Measurements from ENCODE around the gene SCAP.
"Not testable (repeated sequence)": the region's sequence is repeated elsewhere in the genome, so short reads cannot be mapped to it uniquely, and the experiment has no call there.

Gene SCAP

DNA sequence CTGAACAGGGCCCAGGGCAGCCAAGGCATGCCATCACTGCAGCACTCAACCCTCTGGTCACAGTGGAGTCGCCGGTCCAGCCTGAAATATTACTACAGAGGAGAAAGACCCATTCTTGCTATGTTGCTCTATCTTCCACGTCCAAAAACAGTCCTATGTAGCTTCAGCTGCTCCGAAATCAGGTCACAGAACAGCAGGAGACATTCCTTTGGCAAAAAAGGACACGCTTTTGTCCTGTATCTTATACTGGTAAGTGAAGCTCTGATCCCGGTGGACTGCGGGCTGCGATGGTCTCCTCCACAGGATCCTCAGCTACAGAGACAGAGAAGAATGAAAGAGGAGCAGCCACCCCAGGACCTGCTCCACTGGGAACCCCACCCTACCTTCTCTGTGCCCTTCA lies 20.1 kb upstream of the SCAP start:
- DNase-seq (ENCODE audit: low read depth), result no peak
- TF ChIP-seq, protein P1, sequence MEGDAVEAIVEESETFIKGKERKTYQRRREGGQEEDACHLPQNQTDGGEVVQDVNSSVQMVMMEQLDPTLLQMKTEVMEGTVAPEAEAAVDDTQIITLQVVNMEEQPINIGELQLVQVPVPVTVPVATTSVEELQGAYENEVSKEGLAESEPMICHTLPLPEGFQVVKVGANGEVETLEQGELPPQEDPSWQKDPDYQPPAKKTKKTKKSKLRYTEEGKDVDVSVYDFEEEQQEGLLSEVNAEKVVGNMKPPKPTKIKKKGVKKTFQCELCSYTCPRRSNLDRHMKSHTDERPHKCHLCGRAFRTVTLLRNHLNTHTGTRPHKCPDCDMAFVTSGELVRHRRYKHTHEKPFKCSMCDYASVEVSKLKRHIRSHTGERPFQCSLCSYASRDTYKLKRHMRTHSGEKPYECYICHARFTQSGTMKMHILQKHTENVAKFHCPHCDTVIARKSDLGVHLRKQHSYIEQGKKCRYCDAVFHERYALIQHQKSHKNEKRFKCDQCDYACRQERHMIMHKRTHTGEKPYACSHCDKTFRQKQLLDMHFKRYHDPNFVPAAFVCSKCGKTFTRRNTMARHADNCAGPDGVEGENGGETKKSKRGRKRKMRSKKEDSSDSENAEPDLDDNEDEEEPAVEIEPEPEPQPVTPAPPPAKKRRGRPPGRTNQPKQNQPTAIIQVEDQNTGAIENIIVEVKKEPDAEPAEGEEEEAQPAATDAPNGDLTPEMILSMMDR (IDR thresholded peaks at IDR 0.05; ENCODE audit: control insufficient read depth, insufficient read depth, low read depth, low read length, missing control alignments), result no peak
- H3K4me3 ChIP-seq (ENCODE audit: control insufficient read depth, low read depth, low read length), result no peak overlapping the region

DNA sequence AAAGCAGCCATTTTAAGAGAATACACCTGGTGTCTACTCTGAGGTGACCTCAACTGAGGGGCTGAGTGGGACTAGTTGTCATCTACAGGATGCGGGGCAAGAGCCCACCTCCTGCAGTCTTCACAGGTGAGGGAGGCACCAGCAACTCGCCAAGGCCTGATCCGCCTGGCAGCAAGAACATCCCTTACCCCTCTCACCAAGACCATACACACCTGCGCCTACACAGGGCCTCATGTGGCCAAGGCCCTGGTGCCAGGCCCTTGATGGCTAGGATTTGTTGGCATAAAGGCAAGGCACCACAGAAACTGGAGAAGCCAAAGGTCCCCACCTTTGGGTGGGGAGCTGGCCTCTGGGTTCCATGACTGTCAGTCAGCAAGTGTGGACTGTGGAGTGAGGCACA lies 19.4 kb upstream of the SCAP start:
- no peak overlapping the region for H3K4me3 ChIP-seq (ENCODE audit: control insufficient read depth, low read depth, low read length)

DNA sequence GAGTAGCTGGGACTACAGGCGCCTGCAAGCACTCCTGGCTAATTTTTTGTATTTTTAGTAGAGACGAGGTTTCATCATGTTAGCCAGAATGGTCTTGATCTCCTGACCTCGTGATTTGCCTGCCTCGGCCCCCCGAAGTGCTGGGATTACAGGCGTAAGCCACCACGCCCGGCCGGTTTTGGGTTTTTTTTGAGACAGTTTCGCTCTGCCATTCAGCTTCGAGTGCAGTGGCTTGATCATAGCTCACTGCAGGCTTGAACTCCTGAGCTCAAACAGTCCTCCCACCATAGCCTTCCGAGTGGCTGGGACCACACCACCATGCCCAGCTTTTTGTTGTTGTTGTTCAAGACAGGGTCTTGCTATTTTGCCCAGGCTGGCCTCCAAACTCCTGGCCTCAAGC lies 16.0 kb upstream of the SCAP start:
- DNase-seq (ENCODE audit: low read depth), result no peak
- TF ChIP-seq, protein P1 (IDR thresholded peaks at IDR 0.05; ENCODE audit: control insufficient read depth, insufficient read depth, low read depth, low read length, missing control alignments), result no peak
- no peak overlapping the region for H3K4me3 ChIP-seq (ENCODE audit: control insufficient read depth, low read depth, low read length)

More for the DNA sequence above, 19.4 kb upstream of the SCAP start:
- TF ChIP-seq, protein P1 (IDR thresholded peaks at IDR 0.05; ENCODE audit: control insufficient read depth, insufficient read depth, low read depth, low read length, missing control alignments), result no peak
- no peak for DNase-seq (ENCODE audit: low read depth)

DNA sequence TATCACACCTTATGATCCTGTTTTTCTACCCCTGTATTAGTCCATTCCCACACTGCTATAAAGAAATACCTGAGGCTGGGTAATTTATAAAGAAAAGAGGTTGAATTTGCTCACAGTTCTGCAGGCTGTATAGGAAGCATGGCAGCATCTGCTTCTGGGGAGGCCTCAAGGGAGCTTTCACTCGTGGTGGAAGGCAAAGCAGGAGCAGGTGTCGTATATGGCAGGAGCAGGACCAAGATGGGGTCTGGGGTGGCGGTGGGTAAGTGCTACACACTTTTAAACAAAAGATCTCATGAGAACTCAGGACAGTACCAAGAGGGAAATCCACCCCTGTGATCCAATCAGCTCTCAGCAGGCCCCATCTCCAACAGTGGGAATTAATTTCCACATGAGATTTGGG lies 15.4 kb upstream of the SCAP start:
- TF ChIP-seq, protein P1 (IDR thresholded peaks at IDR 0.05; ENCODE audit: control insufficient read depth, insufficient read depth, low read depth, low read length, missing control alignments), result no peak
- DNase-seq (ENCODE audit: low read depth), result no peak
- H3K4me3 ChIP-seq (ENCODE audit: control insufficient read depth, low read depth, low read length), result no peak overlapping the region

DNA sequence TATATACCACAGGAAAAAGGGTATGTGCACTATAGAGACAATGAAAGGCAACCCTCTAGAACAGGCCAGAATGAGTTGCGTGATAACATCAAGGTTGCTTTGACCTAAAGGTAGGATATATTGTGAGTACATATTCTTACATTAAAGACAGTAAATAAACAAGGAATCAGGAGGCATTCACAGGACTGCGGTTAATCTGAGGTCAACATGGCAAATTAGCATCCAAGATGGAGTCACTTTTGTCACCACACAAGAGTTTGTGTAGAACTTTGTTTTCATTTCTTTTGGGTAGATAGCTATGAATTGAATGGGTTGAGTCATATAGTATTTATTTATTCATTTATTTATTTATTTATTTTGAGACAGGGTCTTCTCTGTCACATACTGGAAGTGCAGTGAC lies 11.5 kb upstream of the SCAP start:
- no peak overlapping the region for H3K4me3 ChIP-seq (ENCODE audit: control insufficient read depth, low read depth, low read length)
- no peak for DNase-seq (ENCODE audit: low read depth)
- TF ChIP-seq, protein P1 (IDR thresholded peaks at IDR 0.05; ENCODE audit: control insufficient read depth, insufficient read depth, low read depth, low read length, missing control alignments), result no peak

DNA sequence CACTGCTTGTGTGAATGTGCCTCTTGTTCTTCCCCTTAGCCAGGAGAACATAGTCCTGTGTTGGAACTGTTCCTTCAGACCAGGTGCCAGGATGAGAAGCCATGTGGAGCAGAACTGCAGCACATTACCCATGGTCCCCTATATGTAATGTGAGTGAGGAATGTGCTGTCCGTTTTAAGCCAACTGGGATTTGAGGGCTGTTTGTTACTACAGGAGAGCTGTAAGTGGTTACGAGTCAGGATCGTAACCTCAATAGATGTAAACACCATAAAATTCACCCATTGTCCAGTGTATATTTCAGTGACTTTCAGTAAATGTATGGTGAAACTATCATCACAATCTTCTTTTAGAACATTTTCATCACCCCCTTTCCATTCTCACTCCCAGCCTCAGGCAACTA lies 10.1 kb upstream of the SCAP start:
- TF ChIP-seq, protein P1 (IDR thresholded peaks at IDR 0.05; ENCODE audit: control insufficient read depth, insufficient read depth, low read depth, low read length, missing control alignments), result no peak
- no peak overlapping the region for H3K4me3 ChIP-seq (ENCODE audit: control insufficient read depth, low read depth, low read length)
- DNase-seq (ENCODE audit: low read depth), result no peak

DNA sequence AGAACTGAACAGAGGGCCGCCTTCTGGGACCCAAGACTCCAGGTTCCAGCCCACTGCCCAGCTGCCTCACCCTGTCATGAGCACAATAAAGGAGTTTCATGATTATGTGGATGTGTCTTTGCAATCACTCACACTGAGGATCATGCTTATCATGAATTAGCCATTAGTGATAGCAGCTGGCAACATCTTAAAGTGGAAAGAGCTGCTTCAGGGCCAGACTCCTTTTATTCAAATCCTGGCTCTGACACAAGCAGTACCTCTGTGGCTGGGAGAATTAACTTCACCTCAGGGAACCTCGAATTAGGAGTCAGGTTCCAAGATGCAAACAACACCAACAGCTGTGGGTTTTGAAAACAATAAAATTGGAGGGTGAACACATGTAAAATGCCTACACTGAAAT lies 6.6 kb upstream of the SCAP start:
- TF ChIP-seq, protein P1 (IDR thresholded peaks at IDR 0.05; ENCODE audit: control insufficient read depth, insufficient read depth, low read depth, low read length, missing control alignments), result no peak
- no peak for DNase-seq (ENCODE audit: low read depth)
- no peak overlapping the region for H3K4me3 ChIP-seq (ENCODE audit: control insufficient read depth, low read depth, low read length)

DNA sequence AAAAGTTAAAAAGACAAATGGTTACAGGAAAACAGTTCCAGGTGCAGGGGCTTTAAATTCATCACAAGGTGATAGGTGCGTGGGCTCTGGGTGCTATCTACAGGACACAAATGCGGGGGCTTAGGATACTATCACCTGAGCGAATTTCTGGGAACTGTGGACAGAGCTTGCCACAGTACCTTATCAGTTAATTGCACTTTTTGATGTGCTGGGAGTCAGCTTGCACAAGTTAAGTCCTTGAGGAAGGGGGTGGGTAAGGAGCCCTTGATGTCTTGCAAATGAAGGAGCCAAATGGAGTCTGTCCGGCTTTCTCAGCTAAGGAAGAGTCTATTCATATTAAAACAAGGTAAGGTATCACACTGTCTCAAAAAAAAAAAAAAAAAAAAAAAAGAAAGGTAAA lies 6.0 kb upstream of the SCAP start:
- not testable (repeated sequence) for DNase-seq (ENCODE audit: low read depth); H3K4me3 ChIP-seq (ENCODE audit: control insufficient read depth, low read depth, low read length)

DNA sequence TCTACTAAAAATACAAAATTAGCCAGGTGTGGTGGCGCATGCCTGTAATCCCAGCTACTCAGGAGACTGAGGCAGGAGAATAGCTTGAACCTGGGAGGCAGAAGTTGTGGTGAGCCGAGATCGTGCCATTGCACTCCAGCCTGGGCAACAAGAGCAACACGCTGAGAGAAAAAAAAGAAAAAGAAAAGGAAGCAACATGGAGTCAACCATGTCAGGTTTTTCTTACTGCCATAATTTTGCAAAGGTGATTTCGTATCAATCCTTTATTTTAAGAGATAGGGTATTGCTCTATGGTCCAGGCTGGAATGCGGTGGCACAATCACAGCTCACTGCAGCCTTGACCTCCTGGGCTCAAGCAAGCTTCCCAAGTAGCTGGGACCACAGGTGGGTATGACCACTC lies 4.5 kb upstream of the SCAP start:
- DNase-seq (ENCODE audit: low read depth), result not testable (repeated sequence)

More for the DNA sequence above, 4.5 kb upstream of the SCAP start:
- H3K4me3 ChIP-seq (ENCODE audit: control insufficient read depth, low read depth, low read length), result not testable (repeated sequence)
